Measurements from ENCODE around the gene SCMH1. TPM values are rescaled to one million over a fixed set of nuclear protein-coding genes. Genes with fewer than 3 reads are reported as not detected.

Gene SCMH1
- total RNA-seq, 4 donors from 2014 or later, result 27.6 to 105 (median 48.5) TPM

DNA sequence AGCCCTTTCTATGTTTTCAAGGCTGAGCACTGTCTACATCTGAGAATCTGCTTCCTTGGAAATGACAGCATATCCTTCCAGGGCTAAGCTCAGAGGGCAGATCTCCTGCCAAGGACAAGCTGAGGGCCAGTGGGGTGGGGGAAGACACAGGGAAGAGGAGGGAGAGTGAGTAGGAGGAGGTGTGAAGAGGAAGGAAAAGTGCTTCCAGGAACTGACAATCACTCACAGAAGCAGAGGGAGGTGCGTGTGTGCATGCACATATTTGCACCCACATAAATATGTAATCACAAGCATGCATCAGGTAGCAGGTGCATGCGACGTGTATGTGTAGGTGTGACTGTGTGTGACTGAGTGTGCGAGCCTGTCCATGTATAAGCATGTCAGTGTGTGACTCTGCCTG is 43.7 kb upstream of the SCMH1 start:
- no peaks in the 10 kb centered on the region for H3K36me3 ChIP-seq
- DNase-seq, result no peak
- no peaks in the 10 kb centered on the region for H3K4me1 ChIP-seq
- no peak overlapping the region for H3K27ac ChIP-seq
- H3K4me3 ChIP-seq, result no peak overlapping the region
- H3K9me3 ChIP-seq, result no peaks in the 10 kb centered on the region
- TF ChIP-seq, protein P1, sequence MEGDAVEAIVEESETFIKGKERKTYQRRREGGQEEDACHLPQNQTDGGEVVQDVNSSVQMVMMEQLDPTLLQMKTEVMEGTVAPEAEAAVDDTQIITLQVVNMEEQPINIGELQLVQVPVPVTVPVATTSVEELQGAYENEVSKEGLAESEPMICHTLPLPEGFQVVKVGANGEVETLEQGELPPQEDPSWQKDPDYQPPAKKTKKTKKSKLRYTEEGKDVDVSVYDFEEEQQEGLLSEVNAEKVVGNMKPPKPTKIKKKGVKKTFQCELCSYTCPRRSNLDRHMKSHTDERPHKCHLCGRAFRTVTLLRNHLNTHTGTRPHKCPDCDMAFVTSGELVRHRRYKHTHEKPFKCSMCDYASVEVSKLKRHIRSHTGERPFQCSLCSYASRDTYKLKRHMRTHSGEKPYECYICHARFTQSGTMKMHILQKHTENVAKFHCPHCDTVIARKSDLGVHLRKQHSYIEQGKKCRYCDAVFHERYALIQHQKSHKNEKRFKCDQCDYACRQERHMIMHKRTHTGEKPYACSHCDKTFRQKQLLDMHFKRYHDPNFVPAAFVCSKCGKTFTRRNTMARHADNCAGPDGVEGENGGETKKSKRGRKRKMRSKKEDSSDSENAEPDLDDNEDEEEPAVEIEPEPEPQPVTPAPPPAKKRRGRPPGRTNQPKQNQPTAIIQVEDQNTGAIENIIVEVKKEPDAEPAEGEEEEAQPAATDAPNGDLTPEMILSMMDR (IDR thresholded peaks at IDR 0.05), result no peak
- TF ChIP-seq POLR2A (IDR thresholded peaks at IDR 0.05), result no peak
- intact Hi-C loops (cut with DNase I; ENCODE audit: low total_unique reads), result no loop called here
- no peaks in the 10 kb centered on the region for H3K27me3 ChIP-seq

- intact Hi-C loops (cut with DNase I; ENCODE audit: low total_unique reads), result loop anchor here (5.0 kb wide), 1 partner anchor 133 kb away; no protein-coding TSS in a partner anchor
- H3K4me1 ChIP-seq, result no peaks in the 10 kb centered on the region
Measured at GRCh38 chr1:41284121-41284520, 42.0 kb upstream of the SCMH1 start.

DNA sequence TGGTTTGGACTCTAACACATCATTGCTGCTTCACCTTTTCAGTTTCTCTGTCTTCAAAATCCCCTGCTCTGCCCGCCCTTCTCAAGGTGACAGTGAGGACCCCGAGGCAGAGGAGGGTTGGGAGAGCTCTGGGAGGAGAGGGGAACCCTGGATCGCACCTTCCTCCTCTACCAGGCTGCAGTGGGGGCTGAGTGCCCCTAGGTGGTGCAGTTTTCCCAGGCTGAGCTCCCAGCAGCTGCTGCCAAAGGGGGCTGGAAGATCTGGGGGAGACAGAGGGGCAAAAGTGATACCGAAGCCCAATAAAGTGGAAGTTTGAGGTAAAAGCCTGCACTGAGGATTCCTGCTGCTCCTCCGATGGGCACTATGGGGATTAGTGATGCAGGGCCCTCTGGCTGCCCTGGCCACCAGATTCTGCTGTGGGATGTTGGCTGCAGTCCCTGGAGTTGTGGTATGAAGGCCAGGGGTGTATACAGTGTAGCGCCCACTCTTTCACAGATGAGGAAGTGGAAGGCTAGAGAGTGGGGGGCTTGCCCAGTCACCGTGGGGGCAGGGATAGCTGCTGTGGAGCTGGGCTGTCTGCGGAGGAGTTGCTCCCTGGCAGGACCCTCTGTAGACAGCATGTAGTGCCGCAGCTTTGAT is 40.7 kb upstream of the SCMH1 start:
- no peak overlapping the region for H3K4me3 ChIP-seq
- no peak overlapping the region for H3K27ac ChIP-seq
- H3K36me3 ChIP-seq, result no peaks in the 10 kb centered on the region
- peak; percentile 22 to 31 for DNase-seq
- no peaks in the 10 kb centered on the region for H3K27me3 ChIP-seq
- TF ChIP-seq, protein P1 (IDR thresholded peaks at IDR 0.05), result peak; percentile 48 to 72 (median 68)
- no peak for TF ChIP-seq POLR2A (IDR thresholded peaks at IDR 0.05)
- intact Hi-C loops (cut with DNase I; ENCODE audit: low total_unique reads), result loop anchor here (5.0 kb wide), 1 partner anchor 135 kb away; no protein-coding TSS in a partner anchor
- H3K4me1 ChIP-seq, result no peaks in the 10 kb centered on the region
- H3K9me3 ChIP-seq, result no peaks in the 10 kb centered on the region

More at GRCh38 chr1:41284121-41284520, 42.0 kb upstream of the SCMH1 start:
- Histone ChIP-seq H3K27ac (no peak overlapping the region), H3K4me3 (no peak overlapping the region), H3K36me3 (no peaks in the 10 kb centered on the region), H3K9me3 (no peaks in the 10 kb centered on the region), H3K27me3 (no peaks in the 10 kb centered on the region)
- TF ChIP-seq POLR2A (IDR thresholded peaks at IDR 0.05), result no peak
- TF ChIP-seq, protein P1 (IDR thresholded peaks at IDR 0.05), result no peak
- DNase-seq, result no peak

GRCh38 chr1:41281334-41281733 is 39.2 kb upstream of the SCMH1 start:
- no peaks in the 10 kb centered on the region for H3K27me3 ChIP-seq
- H3K4me1 ChIP-seq, result no peaks in the 10 kb centered on the region
- no peak overlapping the region for H3K27ac ChIP-seq
- H3K36me3 ChIP-seq, result no peaks in the 10 kb centered on the region
- no peak overlapping the region for H3K4me3 ChIP-seq
- TF ChIP-seq, protein P1 (IDR thresholded peaks at IDR 0.05), result no peak
- no peak for TF ChIP-seq POLR2A (IDR thresholded peaks at IDR 0.05)
- DNase-seq, result no peak
- intact Hi-C loops (cut with DNase I; ENCODE audit: low total_unique reads), result loop anchor here (5.0 kb wide), 1 partner anchor 136 kb away; no protein-coding TSS in a partner anchor
- H3K9me3 ChIP-seq, result no peaks in the 10 kb centered on the region

GRCh38 chr1:41280202-41281032 is 38.3 kb upstream of the SCMH1 start:
- TF ChIP-seq, protein P1 (IDR thresholded peaks at IDR 0.05), result no peak
- no peak for TF ChIP-seq POLR2A (IDR thresholded peaks at IDR 0.05)
- H3K27ac ChIP-seq, result no peak overlapping the region
- no peak for DNase-seq
- H3K9me3 ChIP-seq, result no peaks in the 10 kb centered on the region
- H3K36me3 ChIP-seq, result no peaks in the 10 kb centered on the region
- H3K27me3 ChIP-seq, result no peaks in the 10 kb centered on the region
- intact Hi-C loops (cut with DNase I; ENCODE audit: low total_unique reads), result loop anchor here (5.0 kb wide), 1 partner anchor 137 kb away; no protein-coding TSS in a partner anchor
- no peaks in the 10 kb centered on the region for H3K4me1 ChIP-seq
- H3K4me3 ChIP-seq, result no peak overlapping the region

Data from uterus (tissue), 4 donors.